KMS-11 (cell line): Measurements from ENCODE around the gene ZFP36L1.

Experiments
- H2AFZ ChIP-seq: fragments of 200-600 bp; sonication (generic); 2 replicates; pipeline ENCODE4 v1.6.1; 2016; ENCODE audit warnings: antibody characterized with exemption, mixed run types, low read depth
- H3K27ac ChIP-seq: fragments of 200-600 bp; sonication (generic); 2 replicates; pipeline ENCODE4 v1.6.1; 2016; ENCODE audit warnings: mild to moderate bottlenecking, mixed run types
- H3K27me3 ChIP-seq: fragments of 200-600 bp; sonication (generic); 2 replicates; pipeline ENCODE4 v1.6.1; 2017; ENCODE audit warnings: mild to moderate bottlenecking, low read depth, mixed run types, moderate library complexity; ENCODE audit not compliant: insufficient read depth
- H3K36me3 ChIP-seq: fragments of 200-600 bp; sonication (generic); 2 replicates; pipeline ENCODE4 v1.6.1; 2017; ENCODE audit warnings: mild to moderate bottlenecking, mixed run types; ENCODE audit not compliant: insufficient read depth
- H3K4me1 ChIP-seq: fragments of 200-600 bp; sonication (generic); 2 replicates; pipeline ENCODE4 v1.6.1; 2016; ENCODE audit warnings: mild to moderate bottlenecking, low read depth, mixed run types; ENCODE audit not compliant: poor library complexity, severe bottlenecking
- H3K4me2 ChIP-seq: fragments of 200-600 bp; sonication (generic); 2 replicates; pipeline ENCODE4 v1.7.0; 2016; ENCODE audit warnings: mild to moderate bottlenecking, mixed run types
- H3K4me3 ChIP-seq: fragments of 200-600 bp; sonication (generic); IDR thresholded peaks from 2 replicates; pipeline ENCODE4 v1.6.1; 2017; ENCODE audit warnings: low read depth, low read length, mixed read lengths; ENCODE audit not compliant: insufficient read depth
- H3K79me2 ChIP-seq: fragments of 200-600 bp; sonication (generic); 2 replicates; pipeline ENCODE4 v1.6.1; 2016; ENCODE audit warnings: low read depth, mixed run types; ENCODE audit not compliant: insufficient read depth
- H3K9ac ChIP-seq: fragments of 200-600 bp; sonication (generic); 2 replicates; pipeline ENCODE4 v1.6.1; 2016; ENCODE audit warnings: mild to moderate bottlenecking, mixed run types
- H4K20me1 ChIP-seq: fragments of 200-600 bp; sonication (generic); 2 replicates; pipeline ENCODE4 v1.6.1; 2016; ENCODE audit warnings: mild to moderate bottlenecking, mixed run types; ENCODE audit not compliant: insufficient read depth
- CTCF ChIP-seq: fragments of 200-600 bp; sonication (generic); conservative IDR thresholded peaks from 2 replicates; pipeline ENCODE4 v1.6.1; 2017; ENCODE audit warnings: low read depth, mild to moderate bottlenecking, antibody characterized with exemption, low read length, moderate library complexity, mixed read lengths

ZFP36L1 gene

GRCh38 chr14:68811171-68811570 is 18.3 kb upstream of the ZFP36L1 start:
- no peak overlapping the region for H2AFZ ChIP-seq

GRCh38 chr14:68810173-68811153 is 17.6 kb upstream of the ZFP36L1 start:
- no peaks in the 10 kb centered on the region for H3K79me2 ChIP-seq
- H3K9ac ChIP-seq, result no peak overlapping the region
- H3K4me3 ChIP-seq, result no peak overlapping the region
- H3K36me3 ChIP-seq, result no peaks in the 10 kb centered on the region
- H3K4me1 ChIP-seq, result peaks cover 23% of the 10 kb centered on the region
- no peak overlapping the region for H3K27ac ChIP-seq
- no peak for TF ChIP-seq CTCF
- no peak overlapping the region for H2AFZ ChIP-seq
- H4K20me1 ChIP-seq, result no peaks in the 10 kb centered on the region
- no peak overlapping the region for H3K4me2 ChIP-seq
- H3K27me3 ChIP-seq, result no peaks in the 10 kb centered on the region

More at GRCh38 chr14:68811171-68811570, 18.3 kb upstream of the ZFP36L1 start:
- Histone ChIP-seq H3K27ac (no peak overlapping the region), H3K4me1 (peaks cover 30% of the 10 kb centered on the region), H3K9ac (no peak overlapping the region), H3K4me3 (no peak overlapping the region), H4K20me1 (no peaks in the 10 kb centered on the region), H3K79me2 (no peaks in the 10 kb centered on the region), H3K4me2 (no peak overlapping the region), H3K27me3 (no peaks in the 10 kb centered on the region), H3K36me3 (no peaks in the 10 kb centered on the region)
- TF ChIP-seq CTCF, result no peak

GRCh38 chr14:68809524-68809923 is 16.7 kb upstream of the ZFP36L1 start:
- Histone ChIP-seq H3K27me3 (no peaks in the 10 kb centered on the region), H3K4me1 (peaks cover 14% of the 10 kb centered on the region), H3K36me3 (no peaks in the 10 kb centered on the region), H2AFZ (no peak overlapping the region), H3K27ac (no peak overlapping the region), H3K79me2 (no peaks in the 10 kb centered on the region), H3K9ac (no peak overlapping the region), H4K20me1 (no peaks in the 10 kb centered on the region), H3K4me2 (no peak overlapping the region), H3K4me3 (no peak overlapping the region)
- no peak for TF ChIP-seq CTCF

- Histone ChIP-seq H3K27me3 (no peaks in the 10 kb centered on the region), H2AFZ (no peak overlapping the region), H4K20me1 (no peaks in the 10 kb centered on the region), H3K4me3 (no peak overlapping the region), H3K9ac (no peak overlapping the region), H3K27ac (no peak overlapping the region), H3K79me2 (no peaks in the 10 kb centered on the region), H3K36me3 (no peaks in the 10 kb centered on the region), H3K4me2 (no peak overlapping the region), H3K4me1 (peaks cover 7% of the 10 kb centered on the region)
- TF ChIP-seq CTCF, result no peak
Observed at GRCh38 chr14:68808696-68809480, 16.0 kb upstream of the ZFP36L1 start.
